ENCODE results near the gene IFT20. TPM values are rescaled to one million over a fixed set of nuclear protein-coding genes. Genes with fewer than 3 reads are reported as not detected.
A peak's percentile ranks its signal among the peaks of the same experiment; 100 is the strongest.

Gene IFT20
- total RNA-seq, 1 experiment from 2014 or later = 21.0 TPM

DNA sequence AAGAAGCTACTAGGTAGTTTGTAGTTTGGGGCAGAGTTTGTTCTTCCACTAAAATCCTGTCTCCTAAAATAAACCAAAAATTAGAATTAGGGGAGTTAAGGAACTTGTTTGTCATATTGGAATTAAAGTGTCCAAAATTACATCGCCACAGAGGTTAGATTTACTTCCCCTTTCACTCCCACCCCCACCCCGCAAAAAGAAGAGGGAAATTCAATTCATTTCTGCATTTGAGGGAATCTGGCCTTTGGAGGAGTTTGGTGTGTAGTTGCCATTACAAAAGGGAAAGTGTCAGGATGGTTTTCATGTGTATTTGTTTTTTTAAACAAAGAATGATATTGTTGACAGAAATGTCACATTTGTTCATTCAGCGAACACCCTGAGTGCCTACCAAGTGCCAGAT is 10.5 kb downstream of the IFT20 start:
- no peak overlapping the region for H2AK5ac ChIP-seq (ENCODE audit: insufficient read length, low read length)
- H4K20me1 ChIP-seq (ENCODE audit: control insufficient read depth, insufficient read depth, insufficient read length) = peaks cover 3% of the 10 kb centered on the region
- Mint-ChIP-seq H3K9me3 (no peaks in the 10 kb centered on the region), H3K36me3 (ENCODE audit: insufficient read depth in 1 of 3, low read depth in 3 of 3) (peaks cover 38 to 68% (median 62%) of the 10 kb centered on the region in 3 experiments; a peak in 6 of 7 replicates), H3K4me3 (no peak overlapping the region), H3K4me1 (peaks cover 30 to 31% of the 10 kb centered on the region in 2 experiments), H3K27ac (peak overlapping the region in 1 of 3 experiments; percentile 10; a peak in 2 of 7 replicates), H3K27me3 (ENCODE audit: low read depth) (no peaks in the 10 kb centered on the region)
- no peak overlapping the region for H4K91ac ChIP-seq (ENCODE audit: insufficient read length, low read depth, low read length)
- no peak overlapping the region for H2BK120ac ChIP-seq (ENCODE audit: low read depth, low read length, poor library complexity, severe bottlenecking)
- no peak overlapping the region for H3K27ac ChIP-seq (ENCODE audit: insufficient read length, low read depth, low read length)
- no peak overlapping the region for H2BK5ac ChIP-seq (ENCODE audit: insufficient read length, low read length)
- peaks cover 9% of the 10 kb centered on the region for H3K79me1 ChIP-seq (ENCODE audit: insufficient read depth, low read depth, low read length, poor library complexity, severe bottlenecking)
- H3K56ac ChIP-seq (ENCODE audit: insufficient read length, low read depth, low read length) = no peak overlapping the region
- H3K4me1 ChIP-seq (ENCODE audit: insufficient read depth, low read length) = peaks cover 6% of the 10 kb centered on the region
- DNase-seq = no peak
- H2BK15ac ChIP-seq (ENCODE audit: low read depth, low read length) = no peak overlapping the region
- no peak overlapping the region for H3K23ac ChIP-seq (ENCODE audit: insufficient read length, low read depth, low read length)
- H3K4ac ChIP-seq (ENCODE audit: low read depth, low read length) = no peak overlapping the region
- no peak overlapping the region for H3T11ph ChIP-seq (ENCODE audit: low read length)
- H3K79me2 ChIP-seq (ENCODE audit: insufficient read depth, low read length) = peaks cover 50% of the 10 kb centered on the region
- H3K18ac ChIP-seq (ENCODE audit: insufficient read length, low read depth, low read length) = no peak overlapping the region
- H3K4me2 ChIP-seq (ENCODE audit: insufficient read depth, insufficient read length, low read length) = no peak overlapping the region
- no peak overlapping the region for H4K5ac ChIP-seq (ENCODE audit: insufficient read length, low read depth, low read length)
- H2AFZ ChIP-seq (ENCODE audit: low read length) = no peak overlapping the region
- H2BK12ac ChIP-seq (ENCODE audit: insufficient read length, low read depth, low read length) = no peak overlapping the region
- no peaks in the 10 kb centered on the region for H3K27me3 ChIP-seq (ENCODE audit: insufficient read depth, low read length)
- TF ChIP-seq CTCF (conservative IDR thresholded peaks at IDR 0.05) = no peak
- WGBS (ENCODE audit: extremely low coverage, insufficient read length, low lambda C conversion rate) = no CpG with 5 or more reads among the region's 3 CpGs
- no peak overlapping the region for H4K8ac ChIP-seq (replicated peaks; ENCODE audit: insufficient read length, low read depth, low read length)
- no peak overlapping the region for H3K9ac ChIP-seq (ENCODE audit: extremely low read depth, insufficient read length, low read length)
- no peak overlapping the region for H2BK20ac ChIP-seq (ENCODE audit: low read depth, low read length, poor library complexity, severe bottlenecking)
- H3K14ac ChIP-seq (ENCODE audit: insufficient read depth, low read length) = no peak overlapping the region
- no peaks in the 10 kb centered on the region for H3K9me3 ChIP-seq (ENCODE audit: control insufficient read depth, low read depth, low read length)
- peaks cover 10% of the 10 kb centered on the region for H3K23me2 ChIP-seq (ENCODE audit: insufficient read length, low read depth, low read length, poor library complexity, severe bottlenecking)
